ENCODE data around the gene RNF149. TPM values are rescaled to one million over a fixed set of nuclear protein-coding genes. Genes with fewer than 3 reads are reported as not detected.

RNF149 gene
- total RNA-seq, 4 donors from 2014 or later, result 14.7 to 27.7 (median 18.5) TPM

- TF ChIP-seq CTCF (IDR thresholded peaks at IDR 0.05 in 4 of 5, conservative IDR thresholded peaks at IDR 0.05 in 1 of 5) (no peak), POLR2A (IDR thresholded peaks at IDR 0.05) (no peak)
- H3K27ac ChIP-seq, result no peak overlapping the region
- H3K36me3 ChIP-seq, result no peaks in the 10 kb centered on the region
- no peaks in the 10 kb centered on the region for H3K9me3 ChIP-seq
- intact Hi-C loops (cut with DNase I; ENCODE audit: low total_unique reads), result no loop called here
- H3K4me3 ChIP-seq, result no peak overlapping the region
- H3K27me3 ChIP-seq, result no peaks in the 10 kb centered on the region
- in situ Hi-C loops (cut with MboI; ENCODE audit: low sequenced_read_pairs in 4 of 4), result loop anchor here in 1 of 4 donors (25.0 kb wide), 1 partner anchor 499 kb away; no protein-coding TSS in a partner anchor
- H3K4me1 ChIP-seq, result no peaks in the 10 kb centered on the region
- DNase-seq (no peak), ATAC-seq (no peak)
Observed at GRCh38 chr2:101337877-101338276, 29.4 kb upstream of the RNF149 start.

- intact Hi-C loops (cut with DNase I; ENCODE audit: low total_unique reads), result no loop called here
Observed at GRCh38 chr2:101332885-101333766, 24.6 kb upstream of the RNF149 start.

GRCh38 chr2:101331202-101331601 is 22.7 kb upstream of the RNF149 start:
- intact Hi-C loops (cut with DNase I; ENCODE audit: low total_unique reads), result no loop called here
- no peaks in the 10 kb centered on the region for H3K36me3 ChIP-seq

More at GRCh38 chr2:101332885-101333766, 24.6 kb upstream of the RNF149 start:
- H3K36me3 ChIP-seq, result no peaks in the 10 kb centered on the region
- no peak overlapping the region for H3K4me3 ChIP-seq
- H3K27ac ChIP-seq, result no peak overlapping the region
- H3K27me3 ChIP-seq, result no peaks in the 10 kb centered on the region
- no peaks in the 10 kb centered on the region for H3K4me1 ChIP-seq
- in situ Hi-C loops (cut with MboI; ENCODE audit: low sequenced_read_pairs in 4 of 4), result loop anchor here in 1 of 4 donors (25.0 kb wide), 1 partner anchor 504 kb away; no protein-coding TSS in a partner anchor
- H3K9me3 ChIP-seq, result no peaks in the 10 kb centered on the region
- TF ChIP-seq POLR2A (IDR thresholded peaks at IDR 0.05) (no peak), CTCF (IDR thresholded peaks at IDR 0.05 in 4 of 5, conservative IDR thresholded peaks at IDR 0.05 in 1 of 5) (no peak)
- DNase-seq, result no peak
- no peak for ATAC-seq

GRCh38 chr2:101330253-101330933 is 21.9 kb upstream of the RNF149 start:
- H3K27ac ChIP-seq, result no peak overlapping the region
- no peaks in the 10 kb centered on the region for H3K4me1 ChIP-seq
- H3K4me3 ChIP-seq, result no peak overlapping the region
- DNase-seq (no peak), ATAC-seq (no peak)
- TF ChIP-seq POLR2A (IDR thresholded peaks at IDR 0.05) (no peak), CTCF (IDR thresholded peaks at IDR 0.05 in 4 of 5, conservative IDR thresholded peaks at IDR 0.05 in 1 of 5) (no peak)
- intact Hi-C loops (cut with DNase I; ENCODE audit: low total_unique reads), result no loop called here
- in situ Hi-C loops (cut with MboI; ENCODE audit: low sequenced_read_pairs in 4 of 4), result loop anchor here in 1 of 4 donors (25.0 kb wide), 1 partner anchor 507 kb away; no protein-coding TSS in a partner anchor
- no peaks in the 10 kb centered on the region for H3K27me3 ChIP-seq
- H3K9me3 ChIP-seq, result no peaks in the 10 kb centered on the region
- no peaks in the 10 kb centered on the region for H3K36me3 ChIP-seq

More at GRCh38 chr2:101331202-101331601, 22.7 kb upstream of the RNF149 start:
- ATAC-seq, result no peak
- H3K27ac ChIP-seq, result no peak overlapping the region
- H3K9me3 ChIP-seq, result no peaks in the 10 kb centered on the region
- TF ChIP-seq CTCF (IDR thresholded peaks at IDR 0.05 in 4 of 5, conservative IDR thresholded peaks at IDR 0.05 in 1 of 5) (no peak), POLR2A (IDR thresholded peaks at IDR 0.05) (no peak)
- H3K4me3 ChIP-seq, result no peak overlapping the region
- no peak for DNase-seq
- H3K27me3 ChIP-seq, result no peaks in the 10 kb centered on the region
- in situ Hi-C loops (cut with MboI; ENCODE audit: low sequenced_read_pairs in 4 of 4), result loop anchor here in 1 of 4 donors (25.0 kb wide), 1 partner anchor 506 kb away; no protein-coding TSS in a partner anchor
- H3K4me1 ChIP-seq, result no peaks in the 10 kb centered on the region
